NCI-H1694 (cell line): Measurements from ENCODE around the gene CDK18.

Experiments used
- DNase-seq: peaks from one replicate; lab custom pipeline; 2025; lab: John Stamatoyannopoulos, UW

Gene CDK18

DNA sequence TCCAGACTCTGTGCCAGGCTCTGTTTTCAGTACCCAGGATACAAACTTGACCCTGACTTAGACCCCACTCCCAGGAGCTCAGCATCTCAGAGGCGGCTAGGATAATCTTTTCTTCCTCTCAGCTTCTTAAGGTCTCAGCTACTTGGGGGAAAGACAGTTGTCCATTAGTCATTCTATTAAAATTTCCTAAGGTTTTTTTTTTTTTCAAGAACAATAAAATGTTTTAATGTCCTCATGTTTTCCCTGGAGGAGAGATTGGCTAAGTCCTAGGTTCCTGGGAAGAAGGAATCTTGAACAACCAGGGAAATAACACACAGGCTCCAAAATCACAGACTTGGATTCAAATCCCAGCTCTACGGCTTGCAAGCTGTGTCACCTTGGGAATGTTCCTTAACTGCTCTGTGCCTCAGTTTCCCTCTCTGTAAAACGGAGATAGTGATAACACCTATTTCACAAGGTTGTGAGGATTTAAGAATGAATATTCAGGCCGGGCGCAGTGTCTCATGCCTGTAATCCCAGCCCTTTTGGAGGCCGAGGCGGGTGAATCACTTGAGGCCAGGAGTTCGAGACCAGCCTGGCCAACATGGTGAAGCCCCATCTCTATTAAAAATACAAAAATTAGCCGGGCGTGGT lies 33.0 kb downstream of the CDK18 start:
- DNase-seq, result no peak

DNA sequence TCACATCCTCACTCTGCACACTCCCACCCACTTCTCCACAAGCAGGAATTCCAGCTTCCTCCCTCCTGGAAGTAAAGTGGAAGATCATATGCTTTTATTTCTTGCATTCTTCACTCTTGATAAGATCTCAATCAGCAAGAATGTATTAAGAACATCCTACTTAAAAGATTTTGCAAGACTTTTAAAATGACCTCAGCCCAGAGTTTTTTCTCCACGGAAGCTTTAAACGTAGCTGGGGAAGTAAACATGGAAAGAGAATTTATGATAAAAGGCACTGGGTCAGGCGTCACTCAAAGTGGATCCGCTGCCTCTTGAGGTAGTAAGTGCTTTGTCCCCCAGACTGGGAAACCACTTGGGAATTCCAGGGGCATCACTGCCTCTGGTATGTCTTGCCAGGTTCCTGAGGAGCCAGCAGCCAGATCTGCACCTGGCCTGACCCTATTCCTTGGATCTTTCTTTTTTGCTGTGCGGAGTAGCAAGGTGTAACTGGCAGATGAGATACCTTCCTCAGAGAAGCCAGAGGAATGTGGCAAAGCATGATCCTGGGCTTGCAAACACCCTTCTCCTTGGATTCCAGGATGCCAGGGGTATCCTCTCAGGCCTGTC lies 33.9 kb downstream of the CDK18 start:
- no peak for DNase-seq

DNA sequence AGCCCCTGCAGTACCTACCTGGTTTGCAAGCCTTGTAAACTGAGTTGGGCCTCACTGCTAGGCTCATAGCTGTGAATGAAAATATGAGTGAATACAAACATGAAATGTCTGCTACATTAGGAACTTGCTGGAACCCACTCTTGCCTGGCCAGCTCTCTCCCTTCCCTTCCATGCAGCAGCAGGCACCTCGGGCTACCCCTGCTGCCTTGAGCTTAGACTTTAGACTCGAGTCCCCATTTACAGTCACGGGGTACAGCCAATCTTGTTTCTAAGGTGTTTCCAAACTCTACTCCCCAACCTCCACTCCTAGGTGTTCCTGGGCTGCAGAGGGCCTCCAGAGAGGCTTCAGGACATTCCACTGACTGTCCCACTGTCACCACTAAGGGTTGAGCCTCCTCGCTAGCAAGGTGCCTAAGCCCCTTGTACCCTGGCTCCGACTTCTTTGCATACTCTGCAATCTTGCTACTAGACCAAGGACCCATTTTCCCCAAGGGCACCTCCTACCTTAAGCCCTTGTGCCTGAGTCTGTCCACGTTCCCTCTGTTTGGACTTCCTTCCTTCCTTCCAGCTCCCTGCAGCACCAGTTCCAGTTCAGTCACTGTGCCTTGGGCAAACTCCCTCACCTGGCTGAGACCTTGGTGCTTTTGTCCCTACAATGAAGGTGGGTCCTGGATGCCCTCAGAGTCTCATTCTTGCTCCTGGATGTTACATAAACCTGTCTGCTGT lies 36.9 kb downstream of the CDK18 start:
- no peak for DNase-seq

DNA sequence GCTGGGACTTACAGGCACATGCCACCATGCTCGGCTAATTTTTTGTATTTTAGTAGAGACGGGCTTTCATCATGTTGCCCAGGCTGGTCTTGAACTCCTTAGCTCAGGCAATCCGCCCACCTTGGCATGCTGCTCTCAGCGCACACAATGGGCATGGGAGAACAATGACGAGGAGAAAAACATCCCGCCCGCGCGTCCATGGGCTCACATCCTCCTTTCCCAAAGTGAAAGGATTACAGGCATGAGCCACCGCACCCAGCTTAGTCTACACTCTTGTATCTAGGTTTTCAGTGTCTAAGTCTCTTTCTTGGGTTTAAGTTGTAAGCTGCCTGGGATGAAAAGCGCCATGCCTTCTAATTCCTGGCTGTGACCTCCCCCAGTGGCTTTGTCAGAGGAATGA lies 37.9 kb downstream of the CDK18 start:
- no peak for DNase-seq

DNA sequence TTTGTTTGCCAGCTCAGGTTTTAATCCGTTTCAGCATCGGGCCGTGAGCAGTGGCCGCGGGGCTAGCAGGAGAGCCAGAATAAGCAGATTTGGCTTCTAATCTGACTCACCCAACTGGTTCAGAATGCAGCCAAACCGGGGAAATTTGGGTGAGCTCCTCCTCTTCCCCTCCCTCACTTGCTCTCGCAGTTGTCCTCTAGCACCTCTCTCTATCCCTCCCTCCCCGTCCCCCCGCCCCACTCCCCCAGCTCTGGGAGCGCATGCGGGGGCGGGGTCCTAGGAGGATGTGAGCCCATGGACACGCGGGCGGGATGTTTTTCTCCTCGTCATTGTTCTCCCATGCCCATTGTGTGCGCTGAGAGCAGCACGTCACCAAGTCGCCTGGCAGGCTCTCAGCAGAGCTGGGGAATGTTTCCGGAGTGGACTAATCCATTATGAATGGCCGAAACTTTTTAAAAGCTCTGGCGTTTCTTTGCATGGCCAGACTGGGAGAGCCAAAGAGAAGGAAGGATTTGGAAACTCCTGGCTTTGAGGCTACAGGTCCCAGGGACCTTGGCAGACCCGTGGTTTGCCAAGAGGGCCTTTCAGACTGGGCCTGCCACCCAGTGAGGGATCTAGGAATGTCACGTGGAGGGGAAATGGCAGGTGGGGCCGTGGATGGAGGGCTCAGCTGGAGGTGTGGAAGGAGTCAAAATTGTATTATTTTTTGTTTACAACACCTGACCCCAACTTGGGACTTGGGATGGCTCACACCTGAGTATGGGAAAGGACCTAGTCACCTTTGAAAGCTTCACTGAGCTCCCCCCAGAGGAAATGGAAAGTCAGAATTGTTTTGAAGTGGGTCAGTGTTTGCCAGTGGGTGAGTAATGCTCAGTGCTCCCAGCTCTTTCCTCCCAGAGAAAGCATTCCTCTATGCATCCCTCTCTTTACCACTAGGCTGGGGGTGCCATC lies 39.2 kb downstream of the CDK18 start:
- DNase-seq, result no peak

DNA sequence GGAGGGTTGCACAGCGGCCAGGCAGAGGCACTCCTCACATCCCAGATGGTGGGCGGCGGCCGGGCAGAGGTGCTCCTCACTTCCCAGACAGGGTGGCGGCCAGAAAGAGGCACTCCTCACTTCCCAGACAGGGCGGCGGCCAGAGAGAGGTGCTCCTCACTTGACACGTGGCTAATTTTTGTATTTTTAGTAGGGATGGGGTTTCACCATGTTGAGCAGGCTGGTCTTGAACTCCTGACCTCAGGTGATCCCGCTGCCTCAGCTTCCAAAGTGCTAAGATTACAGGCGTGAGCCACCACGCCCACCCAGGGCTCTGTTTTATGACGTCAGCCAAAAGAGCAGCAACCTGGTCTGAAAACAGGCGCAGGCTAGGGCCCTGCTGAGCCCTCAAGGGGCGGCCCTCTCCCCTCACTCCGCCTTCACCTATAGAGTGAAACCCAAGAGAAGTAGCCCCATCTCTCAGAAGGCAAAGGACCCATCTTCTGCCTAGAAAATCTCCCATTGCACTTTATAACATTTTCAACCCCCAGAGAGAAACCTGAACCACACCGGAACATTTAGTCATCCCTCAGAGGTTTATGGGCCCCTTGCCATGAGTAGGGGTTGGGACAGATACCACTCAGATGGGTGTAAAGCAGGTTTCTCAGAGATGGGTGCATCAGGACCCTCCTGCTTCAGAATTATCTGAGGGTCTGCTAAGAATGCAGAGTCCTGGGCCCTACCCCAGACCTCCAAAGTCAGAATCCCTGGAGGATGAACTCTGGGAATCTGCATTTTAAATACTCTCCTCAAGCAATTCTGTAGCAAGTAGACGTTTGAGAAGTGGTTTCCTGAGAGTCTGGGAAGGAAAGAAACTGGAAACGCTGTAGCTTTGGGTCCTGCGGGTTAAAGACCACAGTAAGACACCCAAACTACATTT lies 40.8 kb downstream of the CDK18 start:
- DNase-seq, result no peak

DNA sequence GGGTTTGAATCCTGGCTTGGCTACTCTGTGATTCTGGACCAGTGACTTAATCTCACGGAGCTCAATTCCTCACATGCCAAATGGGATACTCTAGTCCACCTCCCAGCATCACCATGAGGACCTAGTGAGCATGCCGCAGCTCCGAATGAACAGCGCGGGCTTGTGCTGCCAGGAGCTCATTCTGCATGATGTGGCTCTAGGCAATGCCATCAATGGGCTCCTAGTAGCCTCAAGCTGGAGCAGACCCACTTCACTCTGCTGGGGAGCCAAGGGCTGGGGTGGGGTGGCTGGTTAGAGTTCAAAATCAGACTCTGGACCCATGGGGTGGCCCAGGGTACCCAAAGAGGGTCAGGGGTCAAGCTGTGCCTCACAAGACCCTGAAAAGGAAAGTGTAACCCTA lies 41.5 kb downstream of the CDK18 start:
- no peak for DNase-seq

DNA sequence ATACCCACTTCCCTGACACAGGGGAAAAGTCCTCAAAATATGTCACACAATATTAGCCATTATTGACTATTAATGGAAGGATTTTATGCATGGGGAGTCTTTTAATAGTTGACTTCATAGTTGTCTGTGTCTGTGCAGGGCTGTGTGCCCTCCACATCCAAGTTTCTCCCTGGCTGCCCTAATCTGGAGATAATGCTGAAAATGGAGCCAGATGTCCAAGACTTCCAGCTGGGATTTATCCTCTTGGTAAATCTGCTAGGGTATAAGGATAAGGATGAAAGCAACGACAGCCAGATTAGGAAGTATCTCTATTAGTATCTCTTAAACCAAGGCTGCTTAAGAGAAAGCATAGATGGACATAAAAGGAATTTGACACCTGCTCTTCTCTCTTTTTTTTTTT lies 42.1 kb downstream of the CDK18 start:
- no peak for DNase-seq

DNA sequence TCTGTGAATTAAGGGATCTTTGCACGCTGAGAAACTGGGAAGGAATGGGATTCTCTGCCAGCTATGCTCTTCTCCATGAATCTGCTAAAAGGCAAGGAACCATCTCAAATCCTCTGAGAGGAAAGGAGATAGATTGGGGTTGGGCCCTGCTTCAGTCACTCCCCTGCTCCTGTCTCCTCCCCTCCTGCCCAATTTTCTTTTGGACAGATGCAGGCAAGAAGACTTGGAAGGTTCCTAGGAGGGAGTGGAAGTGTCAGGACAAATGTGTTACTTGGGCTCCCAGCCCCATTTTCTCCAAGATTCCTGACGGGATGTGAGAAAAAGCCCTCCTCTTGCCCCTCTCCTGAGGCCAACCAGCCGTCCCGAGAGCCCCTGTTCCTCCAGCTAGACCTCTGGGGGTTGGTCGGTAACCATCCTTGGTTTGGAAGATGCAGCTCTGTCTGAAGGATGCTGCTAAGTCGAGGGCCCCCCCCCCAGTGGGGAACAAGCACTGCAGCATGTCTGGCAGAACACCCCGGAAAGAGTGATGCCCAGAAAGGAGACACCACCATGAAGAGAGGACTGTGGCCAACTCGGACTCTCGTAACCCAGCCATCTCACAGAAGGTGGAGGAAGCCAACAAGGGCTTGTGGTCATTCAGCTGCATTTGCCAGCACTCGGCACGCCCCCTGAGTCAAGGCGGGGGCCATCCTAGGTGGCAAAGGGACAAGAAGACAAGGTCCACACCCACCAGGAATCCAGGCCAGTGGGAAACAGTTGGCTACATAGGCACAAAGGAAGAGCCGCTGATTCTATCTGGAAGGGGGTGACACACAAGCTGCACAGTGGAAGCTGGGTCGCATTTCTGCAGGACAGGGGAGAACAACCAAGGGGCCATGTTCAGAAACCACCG lies 43.7 kb downstream of the CDK18 start:
- no peak for DNase-seq

DNA sequence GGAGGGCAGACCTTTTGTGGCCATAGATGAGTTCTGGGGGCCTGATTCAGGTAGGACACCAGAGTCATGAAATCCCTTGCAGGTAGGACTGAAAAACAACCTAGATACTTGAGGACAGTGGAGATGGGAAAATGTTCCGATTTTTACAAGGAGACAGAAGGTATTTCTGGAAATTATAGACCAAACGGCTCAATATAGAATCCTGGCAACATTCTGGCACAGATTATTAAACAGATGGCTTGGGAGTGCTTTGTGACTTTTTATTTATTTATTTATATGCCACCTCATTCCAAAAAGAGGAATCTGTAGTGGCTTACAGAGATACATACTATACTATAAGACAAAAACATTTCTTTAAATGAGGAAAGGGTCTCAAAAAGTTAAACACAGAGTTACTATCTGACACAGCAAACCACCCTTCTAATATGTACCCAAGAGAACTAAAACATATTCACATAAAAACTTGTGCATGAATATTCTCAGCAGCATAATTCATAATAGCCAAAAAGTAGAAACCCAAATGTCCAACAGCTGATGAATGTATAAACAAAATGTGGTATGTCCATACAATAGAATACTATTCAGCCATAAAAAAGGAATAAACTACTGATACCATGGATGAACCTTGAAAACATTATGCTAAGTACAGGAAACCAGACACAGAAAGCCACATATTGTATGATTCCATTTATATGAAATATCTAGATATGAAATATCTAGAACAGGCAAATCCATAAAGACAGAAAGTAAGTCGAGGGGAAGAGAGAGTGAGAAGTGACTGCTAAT lies 49.8 kb downstream of the CDK18 start:
- DNase-seq, result peak; percentile 77

DNA sequence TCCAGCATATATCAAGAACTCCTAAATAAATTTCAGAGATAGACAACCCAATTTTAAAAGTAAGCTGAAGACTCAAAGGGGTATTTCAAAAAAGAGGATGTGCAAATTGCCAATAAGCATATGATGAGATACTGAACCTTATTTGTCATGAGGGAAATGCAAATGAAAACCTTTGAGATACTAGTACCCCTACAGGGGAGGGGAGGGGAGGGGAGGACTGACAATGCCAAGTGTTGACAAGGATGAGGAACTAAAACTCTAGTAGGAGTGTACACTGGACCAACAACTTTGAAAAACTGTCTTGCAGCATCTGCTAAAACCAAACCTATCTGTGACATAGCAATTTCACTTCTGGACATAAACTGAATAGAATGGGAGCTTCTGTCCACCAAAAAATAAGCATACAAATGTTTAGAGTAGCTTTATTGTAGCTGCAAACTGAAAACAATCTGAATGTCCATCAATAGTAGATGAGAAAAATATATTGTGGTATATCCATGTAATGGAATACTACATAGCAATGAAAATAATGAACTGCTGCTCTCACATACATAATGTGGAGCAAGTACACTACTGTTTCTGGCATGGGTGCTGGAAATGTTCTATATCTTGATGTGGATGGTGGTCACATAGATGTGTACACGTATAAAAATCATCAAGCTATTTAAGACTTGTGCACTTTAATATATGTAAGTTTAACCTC lies 57.2 kb downstream of the CDK18 start:
- DNase-seq, result no peak

DNA sequence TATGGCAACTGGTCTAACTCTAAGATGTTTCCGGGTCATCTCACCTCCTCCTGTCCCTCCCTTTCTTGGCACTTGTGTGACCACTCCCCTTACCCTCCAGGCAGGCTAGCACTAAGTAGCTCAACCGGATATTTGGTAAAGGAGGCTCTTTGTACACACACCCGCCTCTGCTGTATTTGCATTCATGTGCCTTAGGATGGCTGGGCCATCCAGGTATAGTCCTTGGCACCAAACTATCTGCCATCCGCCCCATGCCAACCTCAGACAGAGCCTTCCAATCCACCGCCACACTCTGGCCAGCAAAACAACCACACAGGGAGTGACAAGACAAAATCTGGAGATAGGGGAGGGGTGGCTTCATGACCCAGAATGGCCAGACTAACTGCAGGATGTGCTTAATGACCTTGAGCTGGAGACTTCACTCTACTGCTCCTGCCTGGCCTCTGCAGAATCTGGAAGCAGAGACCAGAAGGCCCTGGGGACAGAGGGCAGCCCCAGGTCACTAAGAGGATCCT lies 59.5 kb downstream of the CDK18 start:
- no peak for DNase-seq

DNA sequence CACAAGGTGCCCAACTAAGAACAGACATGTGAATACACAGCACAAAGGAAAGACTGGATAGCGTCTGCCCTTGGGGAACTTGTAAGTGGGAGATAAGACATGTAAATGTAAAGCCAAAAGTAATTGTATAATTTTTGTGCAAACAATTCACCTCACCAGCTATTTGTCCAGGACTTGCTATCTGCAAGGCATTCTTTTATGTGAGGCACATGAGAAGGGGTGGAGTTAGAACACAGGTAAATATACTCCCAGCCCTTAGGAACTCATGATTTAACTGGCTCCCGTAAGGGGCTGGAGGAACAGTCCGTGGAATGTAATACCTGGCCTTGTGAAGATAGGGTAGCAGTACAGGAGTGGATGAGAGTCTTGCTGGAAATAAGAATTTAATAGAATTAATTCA lies 61.3 kb downstream of the CDK18 start:
- DNase-seq, result no peak

DNA sequence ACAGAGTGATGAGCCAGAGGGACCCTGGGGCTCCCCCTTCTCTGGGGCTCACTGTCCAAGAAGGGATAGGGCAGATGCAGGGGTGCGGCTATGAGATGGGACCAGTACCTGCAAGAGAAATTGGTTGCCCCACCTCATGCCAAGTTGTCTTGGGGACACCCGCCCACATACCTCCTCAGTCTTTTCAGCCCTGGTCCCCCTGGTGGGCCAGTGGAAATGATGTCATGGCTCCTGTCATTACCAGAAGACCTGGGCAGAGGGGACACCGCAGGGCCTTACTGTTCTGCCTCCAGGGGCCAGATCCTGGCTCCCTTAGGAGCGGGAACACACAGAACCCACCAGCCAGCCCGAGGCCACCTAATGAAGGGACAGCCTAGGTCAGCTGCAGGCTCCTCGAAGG lies 63.2 kb downstream of the CDK18 start:
- DNase-seq, result no peak

DNA sequence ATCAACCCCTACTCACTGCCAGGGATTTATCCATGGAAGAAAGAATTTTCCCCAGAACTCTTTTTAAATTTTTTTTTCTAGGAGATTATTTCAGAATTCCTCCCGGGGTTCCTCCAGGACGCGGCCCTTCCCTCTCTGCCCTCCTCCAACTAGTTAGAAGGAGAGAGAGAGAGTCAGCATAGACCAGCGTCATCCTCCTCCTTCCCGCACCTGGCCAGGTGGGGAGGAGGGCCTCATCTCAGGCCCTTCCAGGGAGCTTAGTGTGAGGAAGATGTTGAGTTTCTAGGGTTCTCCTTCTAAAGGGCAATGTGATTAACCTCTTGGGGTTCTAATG lies 63.6 kb downstream of the CDK18 start:
- no peak for DNase-seq

DNA sequence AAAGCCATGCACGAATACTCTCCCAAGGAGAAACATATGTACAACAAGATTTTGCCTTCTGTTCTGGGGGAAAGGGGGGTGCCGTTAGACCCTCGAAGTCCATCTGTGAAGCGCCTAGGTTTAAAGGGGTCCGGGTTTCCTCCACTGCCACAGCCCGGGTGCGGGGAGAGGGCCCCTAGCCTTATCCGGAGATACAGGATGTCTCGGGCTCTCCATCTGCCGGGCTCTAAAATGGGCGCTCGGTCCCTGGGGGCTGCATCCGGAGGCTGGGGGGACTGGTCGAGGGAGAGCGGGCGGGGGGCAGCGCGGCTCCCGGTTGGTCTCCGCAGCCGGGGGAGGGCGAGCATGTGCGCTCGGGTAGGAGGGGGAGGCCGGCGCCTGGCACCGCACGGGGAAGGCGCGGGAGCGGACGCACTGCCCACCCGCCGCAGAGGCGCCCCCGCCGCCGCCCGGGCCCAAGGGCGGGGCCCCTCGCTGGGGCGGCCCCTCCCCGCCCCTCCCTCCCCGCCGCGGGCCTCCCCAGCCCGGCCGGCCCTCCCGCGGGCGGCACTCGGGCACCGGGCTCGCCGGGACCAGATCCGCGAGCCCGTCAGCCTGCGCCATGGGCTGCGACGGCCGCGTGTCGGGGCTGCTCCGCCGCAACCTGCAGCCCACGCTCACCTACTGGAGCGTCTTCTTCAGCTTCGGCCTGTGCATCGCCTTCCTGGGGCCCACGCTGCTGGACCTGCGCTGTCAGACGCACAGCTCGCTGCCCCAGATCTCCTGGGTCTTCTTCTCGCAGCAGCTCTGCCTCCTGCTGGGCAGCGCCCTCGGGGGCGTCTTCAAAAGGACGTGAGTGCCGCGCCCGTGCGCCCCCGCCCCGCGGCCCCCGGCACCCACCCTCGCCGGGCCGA lies 64.2 kb downstream of the CDK18 start:
- no peak for DNase-seq

DNA sequence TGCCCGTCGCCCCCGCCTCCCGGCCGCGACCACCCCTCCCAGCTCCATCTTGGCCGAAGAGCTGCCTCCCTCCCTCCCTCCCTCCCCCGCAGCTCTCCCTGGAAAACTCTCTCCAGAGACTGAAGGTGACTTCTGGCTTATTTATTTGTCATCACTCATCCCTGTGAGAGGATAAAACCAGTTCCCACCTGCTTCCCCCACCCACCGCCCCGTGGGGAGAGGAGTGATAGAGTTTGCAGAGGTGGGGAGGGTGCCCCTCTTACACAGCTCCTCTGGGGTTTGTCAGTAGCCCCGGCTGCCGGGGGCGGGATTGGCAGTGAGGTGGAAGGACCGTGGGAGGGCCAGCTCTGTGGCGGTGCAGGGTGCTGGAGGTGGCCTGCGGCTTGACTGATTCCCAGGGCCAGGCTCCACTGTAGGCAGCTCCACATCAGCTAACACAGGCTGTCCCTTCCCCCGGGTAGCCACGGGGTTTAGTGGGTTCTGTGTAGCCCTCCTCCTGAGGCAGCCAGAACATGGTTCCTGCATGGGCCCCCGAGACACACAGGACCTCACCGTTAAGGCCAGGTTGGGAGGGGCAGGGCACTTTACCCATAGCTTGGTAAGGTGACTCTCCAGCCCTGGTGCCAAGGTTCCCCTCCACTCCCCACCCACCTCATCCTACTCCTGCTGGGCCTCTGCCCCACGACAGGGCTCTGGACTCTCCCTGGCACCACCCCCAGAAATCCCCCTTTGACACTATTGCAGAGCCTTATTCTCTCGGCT lies 65.1 kb downstream of the CDK18 start:
- no peak for DNase-seq
